CD14-positive monocyte (primary cell): Measurements from ENCODE around the gene TMEM86A. TPM values are rescaled to one million over a fixed set of nuclear protein-coding genes. Genes with fewer than 3 reads are reported as not detected.

Experiments
- DNase-seq, 3 donors: peaks; one replicate each; pipeline ENCODE4 v3.0.0-alpha.2; 2011 to 2022
- H2AFZ ChIP-seq: 2 replicates; pipeline ENCODE4 v1.6.0; 2012; ENCODE audit warnings: mild to moderate bottlenecking, low read depth, low read length, inconsistent platforms; ENCODE audit not compliant: insufficient read depth, poor library complexity, severe bottlenecking
- H3K27ac ChIP-seq, 2 donors: 1 replicate in 1 of 2; 2 replicates in 1 of 2; pipeline ENCODE4 v1.5.1; 2012 to 2013; ENCODE audit warnings: low read length in 2 of 2, control low read depth in 1 of 2, inconsistent platforms in 1 of 2, low read depth in 1 of 2, mild to moderate bottlenecking in 1 of 2
- H3K27me3 ChIP-seq, 2 donors: one replicate each; pipeline versions ENCODE4 v1.6.0 to v1.6.1; 2011 to 2013; ENCODE audit warnings: low read length in 2 of 2; ENCODE audit not compliant: control insufficient read depth in 2 of 2, insufficient read depth in 2 of 2
- H3K36me3 ChIP-seq, 2 donors: replicated peaks in 1 of 2; 1 replicate in 1 of 2; 2 replicates in 1 of 2; pipeline versions ENCODE4 v1.5.1 to v1.6.1; 2012 to 2013; ENCODE audit warnings: low read length in 2 of 2, control low read depth in 1 of 2, inconsistent platforms in 1 of 2, mild to moderate bottlenecking in 1 of 2; ENCODE audit not compliant: insufficient read depth in 2 of 2, control insufficient read depth in 1 of 2
- H3K4me1 ChIP-seq, 2 donors: 1 replicate in 1 of 2; 2 replicates in 1 of 2; pipeline versions ENCODE4 v1.5.1 to v1.6.1; 2012 to 2013; ENCODE audit warnings: low read length in 2 of 2, control low read depth in 1 of 2, inconsistent platforms in 1 of 2, mild to moderate bottlenecking in 1 of 2, moderate library complexity in 1 of 2; ENCODE audit not compliant: insufficient read depth in 2 of 2, control insufficient read depth in 1 of 2
- H3K4me2 ChIP-seq: replicated peaks from 2 replicates; pipeline ENCODE3; 2012; ENCODE audit warnings: low read length, moderate library complexity, mild to moderate bottlenecking; ENCODE audit not compliant: poor library complexity, severe bottlenecking; ENCODE audit errors: extremely low read depth
- H3K4me3 ChIP-seq, 3 experiments: fragments of 200-600 bp in 1 of 3; sonication (generic) in 1 of 3; replicated peaks in 1 of 3; 1 replicate in 2 of 3; 2 replicates in 1 of 3; pipeline ENCODE4 v1.5.1; 2011 to 2013; ENCODE audit warnings: low read length in 3 of 3, mild to moderate bottlenecking in 3 of 3, control low read depth in 2 of 3, low read depth in 2 of 3, inconsistent platforms in 1 of 3, moderate library complexity in 1 of 3
- H3K79me2 ChIP-seq: 2 replicates; pipeline ENCODE4 v1.6.0; 2012; ENCODE audit warnings: mild to moderate bottlenecking, control low read depth, inconsistent platforms, low read length, moderate library complexity; ENCODE audit not compliant: insufficient read depth
- H3K9ac ChIP-seq: 2 replicates; pipeline ENCODE4 v1.6.0; 2017; ENCODE audit warnings: low read length, mild to moderate bottlenecking; ENCODE audit not compliant: insufficient read depth, poor library complexity, severe bottlenecking
- H3K9me3 ChIP-seq, 2 donors: replicated peaks in 1 of 2; 1 replicate in 1 of 2; 2 replicates in 1 of 2; pipeline versions ENCODE4 v1.5.1 to v1.6.1; 2012 to 2013; ENCODE audit warnings: low read length in 2 of 2, control low read depth in 1 of 2; ENCODE audit not compliant: control insufficient read depth in 1 of 2, insufficient read depth in 1 of 2
- H4K20me1 ChIP-seq: 2 replicates; pipeline ENCODE4 v1.6.0; 2012; ENCODE audit warnings: mild to moderate bottlenecking, low read length, control low read depth, moderate library complexity; ENCODE audit not compliant: insufficient read depth
- H3K27ac Mint-ChIP-seq, 7 donors: one replicate each; pipeline ENCODE4 v1.8.0; 2020; ENCODE audit warnings: mild to moderate bottlenecking in 7 of 7, mixed read lengths in 7 of 7, moderate library complexity in 6 of 7, inconsistent platforms in 2 of 7
- H3K27me3 Mint-ChIP-seq, 3 donors: one replicate each; pipeline ENCODE4 v1.8.0; 2021 to 2022; ENCODE audit warnings: low read depth in 3 of 3, mild to moderate bottlenecking in 3 of 3, mixed read lengths in 3 of 3, moderate library complexity in 3 of 3, inconsistent platforms in 1 of 3
- H3K36me3 Mint-ChIP-seq, 2 donors: one replicate each; pipeline ENCODE4 v1.8.0; 2020; ENCODE audit warnings: mixed read lengths in 2 of 2, inconsistent platforms in 1 of 2, mild to moderate bottlenecking in 1 of 2
- H3K4me1 Mint-ChIP-seq: one replicate; pipeline ENCODE4 v1.8.0; 2020; ENCODE audit warnings: mild to moderate bottlenecking, mixed read lengths
- H3K4me3 Mint-ChIP-seq, 2 donors: one replicate each; pipeline ENCODE4 v1.8.0; 2020; ENCODE audit warnings: mild to moderate bottlenecking in 2 of 2, mixed read lengths in 2 of 2, moderate library complexity in 1 of 2
- H3K9me3 Mint-ChIP-seq, 7 donors: one replicate each; pipeline ENCODE4 v1.8.0; 2020 to 2022; ENCODE audit warnings: mixed read lengths in 7 of 7, mild to moderate bottlenecking in 6 of 7, moderate library complexity in 6 of 7, inconsistent platforms in 2 of 7
- CTCF ChIP-seq: fragments of 200-600 bp; IDR thresholded peaks from one replicate; pipeline ENCODE4 v1.8.0; 2022; ENCODE audit warnings: antibody characterized with exemption, mild to moderate bottlenecking
- WGBS: methylation state at CpG from one replicate; pipeline ENCODE4 v1.1.5; 2013; ENCODE audit warnings: missing lambda C conversion rate; ENCODE audit not compliant: insufficient coverage; 5-methylcytosine and 5-hydroxymethylcytosine counted together
- intact Hi-C, 2 donors: fragments of 100-400 bp; cut with micrococcal nuclease; formaldehyde crosslinking; loops; one replicate each; pipeline versions ENCODE4 v1.15.0 to v1.15.1; 2023
- polyA plus RNA-seq, 3 donors: library from polyadenylated mRNA; depleted of rRNA in 1 of 3; unstranded in 2 of 3; stranded (reverse) in 1 of 3; fragments of 300-500 nt in 2 of 3; fragments of >200 nt in 1 of 3; fragmentation: Illumina TruSeq in 2 of 3; gene quantifications; 1 replicate in 2 of 3; 2 replicates in 1 of 3; pipeline ENCODE4 v1.2.3, GENCODE V29; 2012 to 2021

The TMEM86A gene
- polyA plus RNA-seq, 3 donors: 1.3 to 4.3 (median 3.5) TPM

- Histone ChIP-seq H3K4me3 (no peak overlapping the region), H2AFZ (no peak overlapping the region), H3K36me3 (no peaks in the 10 kb centered on the region), H3K27ac (no peak overlapping the region), H3K4me1 (peaks cover 0 to 3% of the 10 kb centered on the region in 2 donors), H3K9ac (no peak overlapping the region), H3K79me2 (no peaks in the 10 kb centered on the region), H4K20me1 (no peaks in the 10 kb centered on the region), H3K4me2 (no peak overlapping the region), H3K27me3 (peaks cover 0 to 2% of the 10 kb centered on the region in 2 donors), H3K9me3 (no peaks in the 10 kb centered on the region)
- Mint-ChIP-seq H3K9me3 (peaks cover 0 to 3% (median 0%) of the 10 kb centered on the region in 7 donors), H3K4me1 (peaks cover 4% of the 10 kb centered on the region), H3K36me3 (no peaks in the 10 kb centered on the region), H3K27me3 (peaks cover 0 to 4% (median 2%) of the 10 kb centered on the region in 3 donors), H3K4me3 (no peak overlapping the region), H3K27ac (peak overlapping the region in 1 of 7 donors; percentile 11)
- no CpG with 5 or more reads among the region's 3 CpGs for WGBS
- no peak for DNase-seq
- intact Hi-C loops: no loop called here
- no peak for TF ChIP-seq CTCF
Observed at GRCh38 chr11:18750944-18751343, 52.4 kb downstream of the TMEM86A start.

GRCh38 chr11:18752502-18752901 lies 53.9 kb downstream of the TMEM86A start:
- intact Hi-C loops: no loop called here
- H3K27me3 Mint-ChIP-seq: peaks cover 3 to 6% (median 5%) of the 10 kb centered on the region in 3 donors
- Histone ChIP-seq H3K27ac (no peak overlapping the region), H3K4me1 (peaks cover 0 to 3% of the 10 kb centered on the region in 2 donors), H4K20me1 (no peaks in the 10 kb centered on the region), H3K9ac (no peak overlapping the region), H3K4me3 (no peak overlapping the region), H3K4me2 (no peak overlapping the region), H3K9me3 (no peaks in the 10 kb centered on the region), H3K36me3 (no peaks in the 10 kb centered on the region), H2AFZ (no peak overlapping the region), H3K79me2 (no peaks in the 10 kb centered on the region), H3K27me3 (peaks cover 0 to 2% of the 10 kb centered on the region in 2 donors)
- no peak overlapping the region for H3K4me3 Mint-ChIP-seq
- no peaks in the 10 kb centered on the region for H3K36me3 Mint-ChIP-seq
- 100% methylated on average over 2 of the region's 3 CpGs for WGBS
- no peak for TF ChIP-seq CTCF
- H3K9me3 Mint-ChIP-seq: peaks cover 0 to 3% (median 0%) of the 10 kb centered on the region in 7 donors
- DNase-seq: no peak
- H3K4me1 Mint-ChIP-seq: peaks cover 4% of the 10 kb centered on the region
- no peak overlapping the region for H3K27ac Mint-ChIP-seq
